Heart left ventricle (tissue), 16 donors: ENCODE results near the gene SAMM50. TPM values are rescaled to one million over a fixed set of nuclear protein-coding genes. Genes with fewer than 3 reads are reported as not detected.

Experiments
- ATAC-seq, 4 donors: fragments of 200-7000 bp; cut with Tn5 transposase; one replicate each; pipeline ENCODE4 v1.9.1; 2020 to 2022; ENCODE audit warnings: moderate library complexity in 4 of 4, mild to moderate bottlenecking in 3 of 4, moderate number of reproducible peaks in 1 of 4
- DNase-seq, 5 donors: peaks; one replicate each; pipeline ENCODE4 v3.0.0-alpha.2; 2020
- H3K27ac ChIP-seq, 12 donors: fragments of 200-600 bp; sonication (generic) in 4 of 12; one replicate each; pipeline versions ENCODE4 v1.5.0 to v1.8.0; 2016 to 2022; ENCODE audit warnings: mild to moderate bottlenecking in 2 of 12
- H3K27me3 ChIP-seq, 9 donors: fragments of 200-600 bp; sonication (generic) in 2 of 9; one replicate each; pipeline versions ENCODE4 v1.5.1 to v1.8.0; 2016 to 2022; ENCODE audit warnings: mild to moderate bottlenecking in 3 of 9
- H3K36me3 ChIP-seq, 9 donors: fragments of 200-600 bp; sonication (generic) in 2 of 9; one replicate each; pipeline versions ENCODE4 v1.5.0 to v1.8.0; 2018 to 2022; ENCODE audit warnings: mild to moderate bottlenecking in 2 of 9
- H3K4me1 ChIP-seq, 12 donors: fragments of 200-600 bp; sonication (generic) in 4 of 12; one replicate each; pipeline versions ENCODE4 v1.5.0 to v1.8.0; 2016 to 2022; ENCODE audit warnings: mild to moderate bottlenecking in 3 of 12
- H3K4me3 ChIP-seq, 12 donors: fragments of 200-600 bp; sonication (generic) in 4 of 12; one replicate each; pipeline versions ENCODE4 v1.5.0 to v1.8.0; 2017 to 2022; ENCODE audit warnings: mild to moderate bottlenecking in 9 of 12, moderate library complexity in 4 of 12
- H3K9me3 ChIP-seq, 12 donors: fragments of 200-600 bp; sonication (generic) in 4 of 12; one replicate each; pipeline versions ENCODE4 v1.5.0 to v1.8.0; 2016 to 2022; ENCODE audit warnings: mild to moderate bottlenecking in 1 of 12
- CTCF ChIP-seq, 12 donors: fragments of 200-600 bp; sonication (generic) in 4 of 12; IDR thresholded peaks; one replicate each; pipeline versions ENCODE4 v1.5.0 to v1.8.0; 2018 to 2022; ENCODE audit warnings: antibody characterized with exemption in 12 of 12, mild to moderate bottlenecking in 5 of 12
- POLR2A ChIP-seq, 2 donors: fragments of 450-650 bp; IDR thresholded peaks; one replicate each; pipeline ENCODE4 v1.6.1; 2017; ENCODE audit warnings: antibody characterized with exemption in 2 of 2, mild to moderate bottlenecking in 2 of 2, moderate library complexity in 2 of 2
- WGBS, 4 donors: extraction: QIAGEN DNeasy Blood & Tissue Kit in 2 of 4; methylation state at CpG; one replicate each; pipeline versions ENCODE4 v1.1.5 to v1.1.7; 2013 to 2018; 5-methylcytosine and 5-hydroxymethylcytosine counted together
- intact Hi-C, 10 donors: fragments of 100-400 bp; cut with DNase I; formaldehyde crosslinking; loops; one replicate each; pipeline versions ENCODE4 v1.11.1 to v1.14.2; 2022
- polyA plus RNA-seq, 2 donors: library from polyadenylated mRNA; stranded (reverse); fragments of 200-250 nt; gene quantifications; one replicate each; pipeline ENCODE4 v1.2.3, GENCODE V29; 2013
- total RNA-seq, 9 donors: library from RNA; depleted of rRNA in 2 of 9; stranded (reverse); fragments of >200 nt in 2 of 9; fragmentation: NEBNext Ultra II Directional in 3 of 9; extraction: Animal tissue kit (Norgen Biotek cat#: 25700) in 3 of 9; gene quantifications; one replicate each; pipeline versions ENCODE4 v1.1.0 to v1.2.4, GENCODE V29; 2016 to 2023
- donor health status: ischemic (EF 13 %, LVEDD 7.1; RV severe dilation, severe dysfunction).
- donor health status: healthy with polysubstance abuse.
- donor health status: DM: no; HTN: yes; CAD: no.
- donor health status: DM: no; HTN: no; CAD: no.
- donor health status: ischemic (EF 25% LVEDD 6.9; RV normal size, moderate dysfunction).
- donor health status: ischemic (EF 25% LVEDD 5.7; RV mildly dilated, moderate dysfunction).
- donor health status: healthy.
- donor health status: DM: yes; HTN: yes; CAD: no.
- donor health status: ischemic (EF 35%, LVEDD 5.7; RV mildly dilated, moderate dysfunction).
- donor health status: nonischemic (EF 11% LVEDD 7.7; RV severe dilation, severe dysfunction).
- donor health status: DM: yes; HTN: yes; CAD: no.
- donor health status: PGD.
- donor health status: ischemic (EF 29% LVEDD 5.4; RV normal size, mild dysfunction).
- donor health status: nonischemic (EF 23%, LVEDD 6.1; RV moderate dilation, normal function).

Gene SAMM50
- total and polyA plus RNA-seq, 11 donors: 32.5 to 74.8 (median 66.2) TPM

- intact Hi-C loops: loop anchor here in 3 of 10 donors (2.0 to 5.0 kb wide), 2 partner anchors 17 to 62 kb away; no protein-coding TSS in a partner anchor
- H3K36me3 ChIP-seq: no peaks in the 10 kb centered on the region
- peak overlapping the region in 3 of 12 donors; percentile 13 to 60 (median 28) for H3K27ac ChIP-seq
- H3K4me1 ChIP-seq: peaks cover 0 to 45% (median 15%) of the 10 kb centered on the region in 12 donors
- no peak overlapping the region for H3K4me3 ChIP-seq
- ATAC-seq (peak; percentile 50 to 67 (median 59)), DNase-seq (peak in 3 of 5 donors; percentile 48 to 76 (median 65))
- no peaks in the 10 kb centered on the region for H3K27me3 ChIP-seq
- 58 to 69% (median 63%) methylated on average over 5 of the region's 5 CpGs for WGBS, 4 donors
- H3K9me3 ChIP-seq: no peaks in the 10 kb centered on the region
- no peak for TF ChIP-seq CTCF (IDR thresholded peaks at IDR 0.05)
These were observed 64.6 kb downstream of the SAMM50 start for GRCh38 chr22:44019846-44020245.

- H3K36me3 ChIP-seq: no peaks in the 10 kb centered on the region
- WGBS, 4 donors: 93 to 97% (median 96%) methylated on average over 8 of the region's 8 CpGs
- ATAC-seq: no peak
- H3K9me3 ChIP-seq: no peaks in the 10 kb centered on the region
- H3K27ac ChIP-seq: peak overlapping the region in 1 of 12 donors; percentile 13
- H3K27me3 ChIP-seq: no peaks in the 10 kb centered on the region
- TF ChIP-seq POLR2A (IDR thresholded peaks at IDR 0.05) (no peak), CTCF (IDR thresholded peaks at IDR 0.05) (no peak)
- intact Hi-C loops: loop anchor here in 3 of 10 donors (2.0 to 5.0 kb wide), 2 partner anchors 18 to 61 kb away; no protein-coding TSS in a partner anchor
- H3K4me3 ChIP-seq: no peak overlapping the region
- peaks cover 0 to 57% (median 24%) of the 10 kb centered on the region in 12 donors for H3K4me1 ChIP-seq
- DNase-seq: peak in 1 of 5 donors; percentile 20
These were observed 65.7 kb downstream of the SAMM50 start for GRCh38 chr22:44020981-44021380.

GRCh38 chr22:44023404-44024287 lies 68.4 kb downstream of the SAMM50 start:
- Histone ChIP-seq H3K36me3 (no peaks in the 10 kb centered on the region), H3K4me1 (peaks cover 0 to 82% (median 34%) of the 10 kb centered on the region in 12 donors), H3K9me3 (no peaks in the 10 kb centered on the region), H3K4me3 (peak overlapping the region; percentile 43 to 92 (median 74)), H3K27me3 (no peaks in the 10 kb centered on the region), H3K27ac (peak overlapping the region; percentile 81 to 98 (median 96))
- peak in 3 of 4 donors; percentile 29 to 68 (median 64) for ATAC-seq
- TF ChIP-seq POLR2A (IDR thresholded peaks at IDR 0.05) (peak in 1 of 2 donors; percentile 27), CTCF (IDR thresholded peaks at IDR 0.05) (no peak)
- intact Hi-C loops: loop anchor here in 3 of 10 donors (2.0 to 5.0 kb wide), 2 partner anchors 57 to 59 kb away; no protein-coding TSS in a partner anchor
- WGBS, 4 donors: 9 to 45% (median 22%) methylated on average over 11 to 54 of the region's 54 CpGs
- peak; percentile 71 to 84 (median 76) for DNase-seq
